Neural crest cell (in vitro differentiated cells): ENCODE results near the gene EIF2B2. TPM values are rescaled to one million over a fixed set of nuclear protein-coding genes. Genes with fewer than 3 reads are reported as not detected.
"Not testable (repeated sequence)": the region's sequence is repeated elsewhere in the genome, so short reads cannot be mapped to it uniquely, and the experiment has no call there.

Experiments used
- DNase-seq: peaks from one replicate; pipeline ENCODE4 v3.0.0; 2021; ENCODE audit warnings: low read depth, mixed read lengths, low spot score
- H3K27ac Mint-ChIP-seq: one replicate; pipeline ENCODE4 v1.8.0; 2021; ENCODE audit warnings: mild to moderate bottlenecking, mixed read lengths; ENCODE audit not compliant: unreplicated experiment
- H3K27me3 Mint-ChIP-seq: 2 replicates; pipeline ENCODE4 v1.8.0; 2021; ENCODE audit warnings: low read depth, mild to moderate bottlenecking, mixed read lengths
- H3K36me3 Mint-ChIP-seq: 2 replicates; pipeline ENCODE4 v1.8.0; 2021; ENCODE audit warnings: low read depth, mild to moderate bottlenecking, mixed read lengths
- H3K4me1 Mint-ChIP-seq: 2 replicates; pipeline ENCODE4 v1.8.0; 2021; ENCODE audit warnings: mixed read lengths
- H3K4me3 Mint-ChIP-seq: one replicate; pipeline ENCODE4 v1.8.0; 2021; ENCODE audit warnings: mild to moderate bottlenecking, mixed read lengths
- H3K9me3 Mint-ChIP-seq: 2 replicates; pipeline ENCODE4 v1.8.0; 2021; ENCODE audit warnings: mixed read lengths
- total RNA-seq: library from RNA; stranded (reverse); gene quantifications from 2 replicates; pipeline ENCODE4 v1.2.1, GENCODE V29; 2021
- TF ChIP-seq, protein P1 (sequence below): fragments of 200-600 bp; sonication (generic); conservative IDR thresholded peaks from 2 replicates; pipeline ENCODE4 v1.5.0; 2021; ENCODE audit warnings: antibody characterized with exemption, mild to moderate bottlenecking

Gene EIF2B2
- total RNA-seq, 1 donor from 2014 or later, result 50.5 TPM

- Mint-ChIP-seq H3K36me3 (no peaks in the 10 kb centered on the region), H3K27ac (no peak overlapping the region), H3K9me3 (no peaks in the 10 kb centered on the region), H3K4me3 (no peak overlapping the region), H3K27me3 (no peaks in the 10 kb centered on the region), H3K4me1 (peaks cover 16% of the 10 kb centered on the region)
- DNase-seq, result no peak
- TF ChIP-seq, protein P1, sequence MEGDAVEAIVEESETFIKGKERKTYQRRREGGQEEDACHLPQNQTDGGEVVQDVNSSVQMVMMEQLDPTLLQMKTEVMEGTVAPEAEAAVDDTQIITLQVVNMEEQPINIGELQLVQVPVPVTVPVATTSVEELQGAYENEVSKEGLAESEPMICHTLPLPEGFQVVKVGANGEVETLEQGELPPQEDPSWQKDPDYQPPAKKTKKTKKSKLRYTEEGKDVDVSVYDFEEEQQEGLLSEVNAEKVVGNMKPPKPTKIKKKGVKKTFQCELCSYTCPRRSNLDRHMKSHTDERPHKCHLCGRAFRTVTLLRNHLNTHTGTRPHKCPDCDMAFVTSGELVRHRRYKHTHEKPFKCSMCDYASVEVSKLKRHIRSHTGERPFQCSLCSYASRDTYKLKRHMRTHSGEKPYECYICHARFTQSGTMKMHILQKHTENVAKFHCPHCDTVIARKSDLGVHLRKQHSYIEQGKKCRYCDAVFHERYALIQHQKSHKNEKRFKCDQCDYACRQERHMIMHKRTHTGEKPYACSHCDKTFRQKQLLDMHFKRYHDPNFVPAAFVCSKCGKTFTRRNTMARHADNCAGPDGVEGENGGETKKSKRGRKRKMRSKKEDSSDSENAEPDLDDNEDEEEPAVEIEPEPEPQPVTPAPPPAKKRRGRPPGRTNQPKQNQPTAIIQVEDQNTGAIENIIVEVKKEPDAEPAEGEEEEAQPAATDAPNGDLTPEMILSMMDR, result no peak
These were observed 16.9 kb upstream of the EIF2B2 start for GRCh38 chr14:74985806-74986205.

DNA sequence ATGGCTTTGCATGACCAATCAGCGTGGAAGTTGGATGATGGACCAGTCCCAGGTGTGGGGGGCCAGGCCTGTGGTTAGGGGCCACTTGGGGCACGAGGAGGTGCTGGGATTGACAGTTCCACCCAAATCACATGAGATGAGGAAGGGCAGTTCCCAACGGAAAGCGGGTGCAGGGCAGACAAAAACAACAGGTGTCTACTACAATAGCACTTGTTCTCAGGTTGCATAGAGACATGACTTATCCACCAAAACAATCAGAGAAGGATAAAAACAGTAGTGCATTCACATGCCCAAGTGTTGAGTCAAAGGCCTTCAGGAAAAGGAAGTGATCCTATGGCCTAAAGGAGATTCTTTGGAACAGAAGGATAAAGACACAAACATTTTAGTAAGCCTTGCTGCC, 14.6 kb upstream of the EIF2B2 start:
- H3K27ac Mint-ChIP-seq, result no peak overlapping the region
- no peak overlapping the region for H3K4me3 Mint-ChIP-seq
- no peaks in the 10 kb centered on the region for H3K27me3 Mint-ChIP-seq
- DNase-seq, result no peak
- TF ChIP-seq, protein P1, result no peak
- no peaks in the 10 kb centered on the region for H3K9me3 Mint-ChIP-seq
- peaks cover 10% of the 10 kb centered on the region for H3K4me1 Mint-ChIP-seq
- no peaks in the 10 kb centered on the region for H3K36me3 Mint-ChIP-seq

- TF ChIP-seq, protein P1, result no peak
- no peaks in the 10 kb centered on the region for H3K27me3 Mint-ChIP-seq
- H3K36me3 Mint-ChIP-seq, result no peaks in the 10 kb centered on the region
- H3K4me1 Mint-ChIP-seq, result peaks cover 10% of the 10 kb centered on the region
- no peak overlapping the region for H3K27ac Mint-ChIP-seq
- H3K9me3 Mint-ChIP-seq, result no peaks in the 10 kb centered on the region
- H3K4me3 Mint-ChIP-seq, result no peak overlapping the region
- no peak for DNase-seq
These were observed 13.7 kb upstream of the EIF2B2 start for GRCh38 chr14:74988993-74989392.

- DNase-seq, H3K9me3 Mint-ChIP-seq, H3K27me3 Mint-ChIP-seq, H3K4me3 Mint-ChIP-seq, H3K4me1 Mint-ChIP-seq, H3K27ac Mint-ChIP-seq, H3K36me3 Mint-ChIP-seq: not testable (repeated sequence)
These were observed 8.5 kb upstream of the EIF2B2 start for GRCh38 chr14:74994182-74994581.

DNA sequence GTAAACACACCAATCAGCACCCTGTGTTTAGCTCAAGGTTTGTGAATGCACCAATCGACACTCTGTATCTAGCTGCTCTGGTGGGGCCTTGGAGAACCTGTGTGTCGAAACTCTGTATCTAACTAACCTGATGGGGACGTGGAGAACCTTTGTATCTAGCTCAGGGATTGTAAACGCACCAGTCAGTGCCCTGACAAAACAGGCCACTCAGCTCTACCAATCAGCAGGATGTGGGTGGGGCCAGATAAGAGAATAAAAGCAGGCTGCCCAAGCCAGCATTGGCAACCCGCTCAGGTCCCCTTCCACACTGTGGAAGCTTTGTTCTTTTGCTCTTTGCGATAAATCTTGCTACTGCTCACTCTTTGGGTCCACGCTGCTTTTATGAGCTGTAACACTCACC, 6.9 kb upstream of the EIF2B2 start:
- not testable (repeated sequence) for H3K27me3 Mint-ChIP-seq, H3K4me1 Mint-ChIP-seq, H3K36me3 Mint-ChIP-seq, DNase-seq, H3K9me3 Mint-ChIP-seq, H3K27ac Mint-ChIP-seq, H3K4me3 Mint-ChIP-seq

DNA sequence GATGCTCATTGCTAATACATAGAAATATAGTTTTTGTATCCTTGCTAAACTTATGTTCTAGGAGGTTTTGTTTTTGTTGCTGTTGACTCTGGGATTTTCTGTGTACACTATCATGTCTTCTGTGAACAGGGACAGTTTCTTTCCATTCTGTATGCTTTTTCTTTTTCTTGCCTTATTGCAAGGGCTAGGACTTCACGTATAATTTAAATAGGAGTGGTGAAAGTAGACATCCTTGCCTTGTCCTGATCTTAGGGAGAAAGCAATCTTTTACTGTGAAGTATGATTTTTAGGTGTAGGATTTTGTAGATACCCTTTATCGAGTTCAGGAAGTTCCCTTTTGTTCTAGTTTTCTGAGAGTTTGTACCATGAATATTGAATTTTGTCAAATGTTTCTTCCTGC, 1.5 kb upstream of the EIF2B2 start:
- Mint-ChIP-seq H3K4me3 (peak overlapping the region; percentile 99), H3K4me1 (peaks cover 23% of the 10 kb centered on the region), H3K27me3 (peaks cover 2% of the 10 kb centered on the region), H3K36me3 (peaks cover 4% of the 10 kb centered on the region), H3K27ac (no peak overlapping the region), H3K9me3 (no peaks in the 10 kb centered on the region)
- TF ChIP-seq, protein P1, result no peak
- no peak for DNase-seq

- H3K27me3 Mint-ChIP-seq, result peaks cover 2% of the 10 kb centered on the region
- peaks cover 23% of the 10 kb centered on the region for H3K4me1 Mint-ChIP-seq
- H3K4me3 Mint-ChIP-seq, result peak overlapping the region; percentile 99
- DNase-seq, result no peak
- peaks cover 7% of the 10 kb centered on the region for H3K36me3 Mint-ChIP-seq
- TF ChIP-seq, protein P1, result no peak
- H3K27ac Mint-ChIP-seq, result no peak overlapping the region
- H3K9me3 Mint-ChIP-seq, result no peaks in the 10 kb centered on the region
These were observed 822 bp upstream of the EIF2B2 start for GRCh38 chr14:75001899-75002298.
